HG02970 (cell line): ENCODE measurements around the gene VPS11.

Experiments
- ATAC-seq: cut with Tn5 transposase; IDR thresholded peaks from one replicate; pipeline ENCODE4 v1.9.1; 2021; ENCODE audit warnings: mild to moderate bottlenecking, moderate library complexity, moderate number of reproducible peaks; ENCODE audit not compliant: unreplicated experiment, low FRiP score

Gene VPS11

GRCh38 chr11:119077839-119078238, 10.2 kb downstream of the VPS11 start:
- no peak for ATAC-seq

- no peak for ATAC-seq
Measured at GRCh38 chr11:119078675-119079420, 11.2 kb downstream of the VPS11 start.

GRCh38 chr11:119081682-119082260, 14.2 kb downstream of the VPS11 start:
- no peak for ATAC-seq

- ATAC-seq, result peak; percentile 73
Measured at GRCh38 chr11:119084663-119085436, 17.2 kb downstream of the VPS11 start, which contains the start of gene HMBS. TSS of gene HMBS (plus strand) at chr11:119084881. CDS start at chr11:119085034, 153 bp downstream.

GRCh38 chr11:119085437-119085847, 17.8 kb downstream of the VPS11 start:
- peak; percentile 15 for ATAC-seq

GRCh38 chr11:119087123-119087522, 19.5 kb downstream of the VPS11 start:
- no peak for ATAC-seq

- ATAC-seq, result no peak
Measured at GRCh38 chr11:119087747-119088241, 20.2 kb downstream of the VPS11 start.

GRCh38 chr11:119088406-119088805, 20.8 kb downstream of the VPS11 start:
- no peak for ATAC-seq

GRCh38 chr11:119089319-119089718, 21.7 kb downstream of the VPS11 start:
- ATAC-seq, result no peak

- no peak for ATAC-seq
Measured at GRCh38 chr11:119091178-119091577, 23.6 kb downstream of the VPS11 start.

GRCh38 chr11:119091966-119092879, 24.6 kb downstream of the VPS11 start:
- no peak for ATAC-seq

GRCh38 chr11:119092880-119093842, 25.5 kb downstream of the VPS11 start:
- ATAC-seq, result no peak

GRCh38 chr11:119093942-119094815, 26.6 kb downstream of the VPS11 start:
- ATAC-seq, result peak; percentile 11

- ATAC-seq, result peak; percentile 39
Measured at GRCh38 chr11:119094816-119095065, 27.1 kb downstream of the VPS11 start.

- peak; percentile 78 for ATAC-seq
Measured at GRCh38 chr11:119095066-119095880, 27.7 kb downstream of the VPS11 start.

GRCh38 chr11:119099711-119100110, 32.1 kb downstream of the VPS11 start:
- ATAC-seq, result no peak

- ATAC-seq, result no peak
Measured at GRCh38 chr11:119100246-119100970, 32.8 kb downstream of the VPS11 start.
